M059J (cell line): ENCODE results near the gene RALGDS. TPM values are rescaled to one million over a fixed set of nuclear protein-coding genes. Genes with fewer than 3 reads are reported as not detected.

Source experiments
- DNase-seq: peaks from one replicate; pipeline ENCODE4 v3.0.0-alpha.2; 2012; ENCODE audit warnings: low read depth
- total RNA-seq: library from RNA; depleted of rRNA; stranded (reverse); fragments of >200 nt; shearing (Covaris generic); gene quantifications from 2 replicates; pipeline ENCODE4 v1.2.3, GENCODE V29; 2014

The RALGDS gene
- total RNA-seq, 1 experiment from 2014 or later = 11.8 TPM

GRCh38 chr9:133120501-133121197, 391 bp downstream of the RALGDS start:
- no peak for DNase-seq

GRCh38 chr9:133119846-133120500, 1.1 kb downstream of the RALGDS start:
- no peak for DNase-seq

GRCh38 chr9:133119103-133119845, 1.8 kb downstream of the RALGDS start:
- DNase-seq = no peak

- no peak for DNase-seq
Observed at GRCh38 chr9:133118568-133118967, 2.5 kb downstream of the RALGDS start.

GRCh38 chr9:133118179-133118520, 2.9 kb downstream of the RALGDS start:
- no peak for DNase-seq

- DNase-seq = peak; percentile 62
Observed at GRCh38 chr9:133117271-133118178, 3.5 kb downstream of the RALGDS start.

GRCh38 chr9:133116346-133117231, 4.5 kb downstream of the RALGDS start:
- DNase-seq = no peak

- DNase-seq = peak; percentile 65
Observed at GRCh38 chr9:133115604-133116345, 5.3 kb downstream of the RALGDS start.

- no peak for DNase-seq
Observed at GRCh38 chr9:133114886-133115603, 6.0 kb downstream of the RALGDS start.

- DNase-seq = peak; percentile 92
Observed at GRCh38 chr9:133113949-133114885, 6.8 kb downstream of the RALGDS start.

- peak; percentile 93 for DNase-seq
Observed at GRCh38 chr9:133113163-133113948, 7.7 kb downstream of the RALGDS start.

GRCh38 chr9:133112663-133113026, 8.4 kb downstream of the RALGDS start:
- DNase-seq = peak; percentile 69

GRCh38 chr9:133111808-133112662, 9.0 kb downstream of the RALGDS start:
- DNase-seq = no peak

GRCh38 chr9:133109931-133110650, 10.9 kb downstream of the RALGDS start:
- DNase-seq = no peak

- DNase-seq = no peak
Observed at GRCh38 chr9:133108794-133109641, 12.0 kb downstream of the RALGDS start.
